HFF-Myc (cell line): ENCODE measurements around the gene IMPACT.

ENCODE experiments used
- DNase-seq: peaks from one replicate; pipeline ENCODE4 v3.0.0-alpha.2; 2011; ENCODE audit warnings: low read depth; ENCODE audit errors: extremely low read depth
- H3K4me3 ChIP-seq: replicated peaks from 2 replicates; pipeline ENCODE4 v1.5.1; 2011; ENCODE audit warnings: low read depth, mild to moderate bottlenecking, control low read depth, low read length
- TF ChIP-seq, protein P1 (sequence below): IDR thresholded peaks from 2 replicates; pipeline ENCODE4 v1.5.1; 2012; ENCODE audit warnings: mild to moderate bottlenecking, low read depth, low read length, control low read depth; ENCODE audit errors: missing control alignments

The IMPACT gene

DNA sequence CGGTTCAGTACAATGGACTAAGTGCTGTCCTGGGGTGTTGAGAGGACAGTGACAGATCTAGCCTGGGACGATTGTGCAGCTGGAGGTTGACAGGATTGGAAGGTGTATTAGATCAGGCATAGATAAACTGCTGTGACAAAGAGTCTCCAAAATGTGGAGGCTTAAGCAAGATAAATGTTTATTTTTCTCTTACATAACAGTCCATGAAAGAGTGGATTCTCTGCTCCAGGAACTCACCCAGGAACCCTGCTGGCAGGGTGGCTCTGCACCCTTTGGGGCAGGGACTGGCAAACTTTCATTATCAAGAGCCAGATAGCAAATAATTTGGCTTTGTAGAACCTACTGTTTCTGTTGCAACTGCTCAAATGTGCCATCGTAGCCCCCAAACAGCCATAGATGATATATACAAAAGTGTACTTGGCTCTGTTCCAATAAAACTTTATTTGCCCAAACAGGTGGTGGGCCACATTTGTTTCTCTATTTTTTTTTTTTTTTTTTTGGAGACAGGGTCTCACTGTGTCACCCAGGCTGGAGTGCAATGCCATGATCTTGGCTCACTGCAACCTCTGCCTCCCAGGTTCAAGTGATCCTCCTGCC, 43.6 kb downstream of the IMPACT start:
- no peak for DNase-seq
- TF ChIP-seq, protein P1, sequence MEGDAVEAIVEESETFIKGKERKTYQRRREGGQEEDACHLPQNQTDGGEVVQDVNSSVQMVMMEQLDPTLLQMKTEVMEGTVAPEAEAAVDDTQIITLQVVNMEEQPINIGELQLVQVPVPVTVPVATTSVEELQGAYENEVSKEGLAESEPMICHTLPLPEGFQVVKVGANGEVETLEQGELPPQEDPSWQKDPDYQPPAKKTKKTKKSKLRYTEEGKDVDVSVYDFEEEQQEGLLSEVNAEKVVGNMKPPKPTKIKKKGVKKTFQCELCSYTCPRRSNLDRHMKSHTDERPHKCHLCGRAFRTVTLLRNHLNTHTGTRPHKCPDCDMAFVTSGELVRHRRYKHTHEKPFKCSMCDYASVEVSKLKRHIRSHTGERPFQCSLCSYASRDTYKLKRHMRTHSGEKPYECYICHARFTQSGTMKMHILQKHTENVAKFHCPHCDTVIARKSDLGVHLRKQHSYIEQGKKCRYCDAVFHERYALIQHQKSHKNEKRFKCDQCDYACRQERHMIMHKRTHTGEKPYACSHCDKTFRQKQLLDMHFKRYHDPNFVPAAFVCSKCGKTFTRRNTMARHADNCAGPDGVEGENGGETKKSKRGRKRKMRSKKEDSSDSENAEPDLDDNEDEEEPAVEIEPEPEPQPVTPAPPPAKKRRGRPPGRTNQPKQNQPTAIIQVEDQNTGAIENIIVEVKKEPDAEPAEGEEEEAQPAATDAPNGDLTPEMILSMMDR = no peak
- no peak overlapping the region for H3K4me3 ChIP-seq

GRCh38 chr18:24470805-24471204, 44.3 kb downstream of the IMPACT start:
- H3K4me3 ChIP-seq = no peak overlapping the region
- TF ChIP-seq, protein P1 = no peak
- no peak for DNase-seq

DNA sequence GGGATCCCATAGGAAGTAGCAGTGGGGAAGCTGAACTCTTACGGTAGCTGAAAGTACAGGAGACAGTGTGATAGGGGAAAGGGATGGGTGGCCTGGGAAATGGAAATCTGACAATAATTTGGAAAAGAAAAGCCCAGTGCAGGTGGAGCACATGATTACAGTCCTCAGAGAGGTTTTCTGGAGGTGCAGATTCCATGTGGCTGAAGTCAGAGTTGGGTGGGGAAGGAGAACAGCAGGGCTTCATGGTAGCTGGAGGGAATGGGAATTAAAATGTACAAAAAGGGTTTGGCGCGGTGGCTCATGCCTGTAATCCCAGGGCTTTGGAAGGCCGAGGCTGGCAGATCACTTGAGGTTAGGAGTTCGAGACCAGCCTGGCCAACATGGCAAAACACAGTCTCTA, 46.1 kb downstream of the IMPACT start:
- TF ChIP-seq, protein P1 = no peak
- H3K4me3 ChIP-seq = no peak overlapping the region
- DNase-seq = no peak

- no peak for DNase-seq
- TF ChIP-seq, protein P1 = no peak
- no peak overlapping the region for H3K4me3 ChIP-seq
Measured at GRCh38 chr18:24474406-24474805, 47.9 kb downstream of the IMPACT start.

GRCh38 chr18:24475926-24476589, 49.6 kb downstream of the IMPACT start:
- H3K4me3 ChIP-seq = no peak overlapping the region
- DNase-seq = no peak
- TF ChIP-seq, protein P1 = no peak

GRCh38 chr18:24479371-24479770, 52.9 kb downstream of the IMPACT start:
- no peak overlapping the region for H3K4me3 ChIP-seq
- TF ChIP-seq, protein P1 = no peak
- no peak for DNase-seq
